Putamen (tissue), 1 donor: ENCODE data around the gene KLHL29.

Source experiments
- DNase-seq: peaks from one replicate; pipeline ENCODE4 v3.0.0-alpha.2; 2016; ENCODE audit warnings: low spot score

Gene KLHL29

GRCh38 chr2:23397478-23397877 lies 12.5 kb downstream of the KLHL29 start:
- no peak for DNase-seq

- no peak for DNase-seq
These were observed 14.8 kb downstream of the KLHL29 start for GRCh38 chr2:23399674-23400261.

- DNase-seq: no peak
These were observed 15.7 kb downstream of the KLHL29 start for GRCh38 chr2:23400703-23401102.

GRCh38 chr2:23401427-23402204 lies 16.6 kb downstream of the KLHL29 start:
- DNase-seq: no peak

- DNase-seq: no peak
These were observed 17.3 kb downstream of the KLHL29 start for GRCh38 chr2:23402205-23402740.

GRCh38 chr2:23404426-23404825 lies 19.4 kb downstream of the KLHL29 start:
- no peak for DNase-seq

- DNase-seq: no peak
These were observed 24.3 kb downstream of the KLHL29 start for GRCh38 chr2:23409248-23409647.

- no peak for DNase-seq
These were observed 25.6 kb downstream of the KLHL29 start for GRCh38 chr2:23410596-23410995.

GRCh38 chr2:23411752-23412431 lies 26.9 kb downstream of the KLHL29 start:
- no peak for DNase-seq

GRCh38 chr2:23412556-23413155 lies 27.7 kb downstream of the KLHL29 start:
- no peak for DNase-seq

GRCh38 chr2:23413641-23414040 lies 28.7 kb downstream of the KLHL29 start:
- no peak for DNase-seq

- DNase-seq: no peak
These were observed 29.1 kb downstream of the KLHL29 start for GRCh38 chr2:23414106-23414505.

- DNase-seq: no peak
These were observed 29.9 kb downstream of the KLHL29 start for GRCh38 chr2:23414871-23415270.

GRCh38 chr2:23417310-23417709 lies 32.3 kb downstream of the KLHL29 start:
- no peak for DNase-seq

GRCh38 chr2:23418056-23418455 lies 33.1 kb downstream of the KLHL29 start:
- DNase-seq: no peak

- no peak for DNase-seq
These were observed 33.5 kb downstream of the KLHL29 start for GRCh38 chr2:23418461-23418911.

- DNase-seq: no peak
These were observed 34.5 kb downstream of the KLHL29 start for GRCh38 chr2:23419171-23420090.

- no peak for DNase-seq
These were observed 35.3 kb downstream of the KLHL29 start for GRCh38 chr2:23420091-23420839.

- no peak for DNase-seq
These were observed 36.0 kb downstream of the KLHL29 start for GRCh38 chr2:23420840-23421476.
